AG04450 (cell line): ENCODE data around the gene FGD5. TPM values are rescaled to one million over a fixed set of nuclear protein-coding genes. Genes with fewer than 3 reads are reported as not detected.

Experiments used
- CTCF ChIA-PET: fragments of 300-600, 350-600 bp; formaldehyde crosslinking; extraction: SDS; loops from one replicate; lab custom pipeline; 2022; ENCODE audit warnings: antibody characterized with exemption, inconsistent platforms; lab: Charles Lee
- POLR2A ChIA-PET: fragments of 350-600 bp; formaldehyde crosslinking; extraction: SDS; loops from one replicate; lab custom pipeline; 2021; ENCODE audit warnings: antibody characterized with exemption, inconsistent platforms; lab: Yijun Ruan, JAX
- DNase-seq: peaks from one replicate; pipeline ENCODE4 v3.0.0-alpha.2; 2011; ENCODE audit warnings: low read depth, low spot score
- H3K27ac ChIP-seq: one replicate; pipeline ENCODE4 v1.5.1; 2012; ENCODE audit warnings: low read depth, low read length, control low read depth
- H3K27me3 ChIP-seq: one replicate; pipeline ENCODE4 v1.6.0; 2012; ENCODE audit warnings: low read length; ENCODE audit not compliant: control insufficient read depth, insufficient read depth
- H3K4me3 ChIP-seq: 2 replicates; pipeline ENCODE4 v1.5.1; 2011; ENCODE audit warnings: mild to moderate bottlenecking, low read depth, low read length, control low read depth
- H3K9me3 ChIP-seq: 2 replicates; pipeline ENCODE4 v1.5.1; 2012; ENCODE audit warnings: low read length; ENCODE audit not compliant: control insufficient read depth, insufficient read depth
- polyA plus RNA-seq: library from polyadenylated mRNA; depleted of rRNA; stranded (reverse); fragments of >200 nt; gene quantifications from 2 replicates; pipeline ENCODE4 v1.2.3, GENCODE V29; 2011
- TF ChIP-seq, protein P1 (sequence below): IDR thresholded peaks from 2 replicates; pipeline ENCODE4 v1.5.1; 2011; ENCODE audit warnings: low read depth, low read length, control low read depth, inconsistent platforms

Gene FGD5
- polyA plus RNA-seq, 1 experiment = not detected

- ChIA-PET POLR2A (no interaction called here), CTCF (interaction anchor here (0.7 kb wide), 1 partner anchor 245 kb away, joined by 5 read pairs; no protein-coding TSS in a partner anchor)
- no peak for DNase-seq
- Histone ChIP-seq H3K27me3 (peaks cover 7% of the 10 kb centered on the region), H3K27ac (no peak overlapping the region), H3K4me3 (no peak overlapping the region), H3K9me3 (no peaks in the 10 kb centered on the region)
- TF ChIP-seq, protein P1, sequence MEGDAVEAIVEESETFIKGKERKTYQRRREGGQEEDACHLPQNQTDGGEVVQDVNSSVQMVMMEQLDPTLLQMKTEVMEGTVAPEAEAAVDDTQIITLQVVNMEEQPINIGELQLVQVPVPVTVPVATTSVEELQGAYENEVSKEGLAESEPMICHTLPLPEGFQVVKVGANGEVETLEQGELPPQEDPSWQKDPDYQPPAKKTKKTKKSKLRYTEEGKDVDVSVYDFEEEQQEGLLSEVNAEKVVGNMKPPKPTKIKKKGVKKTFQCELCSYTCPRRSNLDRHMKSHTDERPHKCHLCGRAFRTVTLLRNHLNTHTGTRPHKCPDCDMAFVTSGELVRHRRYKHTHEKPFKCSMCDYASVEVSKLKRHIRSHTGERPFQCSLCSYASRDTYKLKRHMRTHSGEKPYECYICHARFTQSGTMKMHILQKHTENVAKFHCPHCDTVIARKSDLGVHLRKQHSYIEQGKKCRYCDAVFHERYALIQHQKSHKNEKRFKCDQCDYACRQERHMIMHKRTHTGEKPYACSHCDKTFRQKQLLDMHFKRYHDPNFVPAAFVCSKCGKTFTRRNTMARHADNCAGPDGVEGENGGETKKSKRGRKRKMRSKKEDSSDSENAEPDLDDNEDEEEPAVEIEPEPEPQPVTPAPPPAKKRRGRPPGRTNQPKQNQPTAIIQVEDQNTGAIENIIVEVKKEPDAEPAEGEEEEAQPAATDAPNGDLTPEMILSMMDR = no peak
Measured at GRCh38 chr3:14918356-14918860, 99.6 kb downstream of the FGD5 start.

DNA sequence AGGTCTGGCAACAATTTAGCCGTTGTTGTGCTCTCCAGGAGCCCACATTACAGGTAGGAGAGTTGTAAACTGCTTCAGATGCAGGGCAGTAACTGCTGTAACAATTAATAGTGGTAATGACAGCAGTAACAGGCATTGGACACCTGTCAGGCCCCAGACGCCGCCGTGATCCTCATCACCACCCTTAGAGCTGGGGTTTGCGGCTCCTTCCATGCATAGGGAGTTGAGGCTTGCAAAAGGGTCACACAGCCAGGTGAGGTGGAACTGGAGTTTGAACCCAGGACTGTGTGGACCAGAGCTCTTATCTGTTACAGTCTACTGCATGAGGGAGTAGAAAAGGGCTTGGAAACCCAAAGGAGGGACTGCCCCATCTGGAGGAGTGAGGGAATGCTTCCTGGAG is 101.8 kb downstream of the FGD5 start:
- CTCF ChIA-PET = interaction anchor here (0.5 to 4.9 kb wide), 24 partner anchors 10 to 1263 kb away, joined by 3 to 110 read pairs (median 6); partner anchors contain the start of genes C3orf20 and CCDC174
- POLR2A ChIA-PET = no interaction called here
- Histone ChIP-seq H3K4me3 (no peak overlapping the region), H3K27me3 (peaks cover 7% of the 10 kb centered on the region), H3K27ac (no peak overlapping the region), H3K9me3 (no peaks in the 10 kb centered on the region)
- DNase-seq = no peak
- TF ChIP-seq, protein P1 = no peak

DNA sequence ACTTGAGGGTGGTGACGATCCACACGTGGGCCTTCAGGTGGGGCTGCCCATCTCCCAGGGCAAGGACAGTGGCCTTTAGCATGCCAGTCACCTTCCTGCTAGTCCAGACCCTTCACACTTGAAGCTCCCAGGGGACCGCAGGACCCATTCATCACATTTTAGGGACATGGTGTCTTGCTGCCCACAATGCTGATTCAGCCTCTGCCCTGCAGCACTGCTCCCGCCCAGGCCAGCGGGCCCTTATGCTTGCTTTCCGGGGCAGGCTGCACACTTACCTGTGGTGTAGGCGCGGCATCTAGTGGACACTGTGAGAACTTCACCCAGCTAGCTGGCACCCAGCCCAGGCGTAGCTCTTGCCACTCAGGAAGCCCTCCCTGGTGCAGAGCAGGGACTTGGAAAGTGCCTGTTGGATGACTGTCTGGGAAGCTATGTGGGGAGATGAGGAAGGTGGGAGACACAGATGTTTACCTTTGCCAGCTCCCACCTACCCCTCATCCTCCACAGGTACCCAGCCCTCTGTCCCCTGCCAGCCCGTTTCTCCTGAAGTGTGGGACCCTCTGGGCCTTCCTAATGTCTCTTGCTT is 102.4 kb downstream of the FGD5 start:
- POLR2A ChIA-PET = no interaction called here
- CTCF ChIA-PET = interaction anchor here (0.5 to 4.9 kb wide), 29 partner anchors 10 to 1264 kb away, joined by 3 to 110 read pairs (median 4); partner anchors contain the start of genes C3orf20 and CCDC174
- peaks cover 7% of the 10 kb centered on the region for H3K27me3 ChIP-seq
- H3K9me3 ChIP-seq = no peaks in the 10 kb centered on the region
- TF ChIP-seq, protein P1 = peak; percentile 95
- no peak overlapping the region for H3K27ac ChIP-seq
- H3K4me3 ChIP-seq = no peak overlapping the region
- peak; percentile 72 for DNase-seq

DNA sequence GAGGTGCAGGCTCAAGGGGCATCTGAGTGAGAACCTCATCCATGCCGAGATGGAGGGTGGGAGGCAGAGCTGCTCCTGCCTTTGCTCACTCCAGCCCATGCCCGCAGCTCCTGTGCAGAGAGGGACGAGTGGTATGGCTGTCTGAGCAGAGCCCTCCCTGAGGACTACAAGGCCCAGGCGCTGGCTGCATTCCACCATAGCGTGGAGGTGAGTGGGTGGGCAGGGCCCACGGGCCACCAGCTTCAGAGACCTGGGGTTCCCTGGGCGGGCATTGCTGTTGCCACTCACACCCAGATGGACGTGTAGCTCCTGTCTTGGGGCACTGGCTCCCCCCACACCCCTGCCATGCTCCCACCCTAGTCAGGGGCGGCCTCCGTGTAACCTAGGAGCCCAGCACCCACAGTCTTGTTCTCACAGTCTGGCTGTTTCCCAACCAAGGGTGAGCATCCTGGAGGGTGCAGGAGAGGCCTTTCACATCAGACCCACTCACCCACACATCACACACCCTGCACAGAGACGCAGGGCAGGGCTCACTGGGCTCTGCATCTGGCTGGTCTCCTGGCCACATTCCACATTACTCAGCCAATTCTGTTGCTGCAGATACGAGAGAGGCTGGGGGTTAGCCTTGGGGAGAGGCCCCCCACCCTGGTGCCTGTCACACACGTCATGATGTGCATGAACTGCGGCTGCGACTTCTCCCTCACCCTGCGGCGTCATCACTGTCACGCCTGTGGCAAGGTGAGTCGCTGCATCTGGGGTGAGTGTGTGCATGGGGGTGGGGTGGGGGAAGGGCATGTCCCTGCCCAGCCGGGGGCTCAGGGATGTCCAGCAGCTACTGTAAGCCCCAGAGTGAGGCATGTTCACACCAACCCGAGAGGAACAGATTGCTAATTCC is 103.3 kb downstream of the FGD5 start:
- Histone ChIP-seq H3K27ac (no peak overlapping the region), H3K9me3 (no peaks in the 10 kb centered on the region), H3K4me3 (no peak overlapping the region), H3K27me3 (peaks cover 7% of the 10 kb centered on the region)
- TF ChIP-seq, protein P1 = no peak
- DNase-seq = no peak
- ChIA-PET POLR2A (no interaction called here), CTCF (interaction anchor here (0.5 to 4.9 kb wide), 23 partner anchors 11 to 1265 kb away, joined by 3 to 110 read pairs (median 6); partner anchors contain the start of gene C3orf20)
